Erythroblast (primary cell): ENCODE data around the gene MAK.

Source experiments
- GATA1 ChIP-seq: IDR thresholded peaks from 2 replicates; pipeline ENCODE4 v1.6.1; 2011; ENCODE audit warnings: low read depth, mild to moderate bottlenecking, control low read depth, low read length, moderate library complexity
- POLR2A ChIP-seq: IDR thresholded peaks from 2 replicates; pipeline ENCODE4 v1.6.1; 2011; ENCODE audit warnings: mild to moderate bottlenecking, low read length

DNA sequence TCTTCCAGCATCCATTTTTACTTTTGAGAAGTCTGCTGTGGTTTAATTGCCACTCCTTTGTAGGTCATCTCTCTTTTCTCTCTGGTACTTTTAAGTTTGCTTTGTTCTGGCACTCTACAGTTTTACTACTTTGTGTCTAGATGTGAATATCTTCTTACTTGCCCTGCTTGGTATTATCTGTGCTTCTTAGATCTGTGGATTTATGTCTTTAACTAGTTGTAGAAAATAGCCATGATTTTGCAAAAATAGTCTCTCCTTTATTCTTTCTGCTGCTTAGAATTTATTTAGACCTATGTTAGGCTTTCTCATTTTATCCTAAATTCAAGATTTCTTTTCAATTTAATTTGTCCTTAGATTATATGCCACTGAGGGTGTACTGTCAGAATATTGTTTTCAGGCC lies 5.2 kb upstream of the MAK start:
- TF ChIP-seq POLR2A, result no peak
- no peak for TF ChIP-seq GATA1
